ENCODE data around the gene NHEJ1. TPM values are rescaled to one million over a fixed set of nuclear protein-coding genes. Genes with fewer than 3 reads are reported as not detected.

The NHEJ1 gene
- total and polyA plus RNA-seq, 2 of the 13 experiments (the other 11 are each of a cell fraction or from before 2014, with no cell fraction given), result 30.0 to 30.7 TPM

GRCh38 chr2:219160186-219161017 is at the start of gene NHEJ1 (continued):
- TF ChIP-seq XRCC5 (optimal IDR thresholded peaks at IDR 0.05; ENCODE audit: low read length), result peak; percentile 65
- TF ChIP-seq MTERF4 (CRISPR knock-in tag; IDR thresholded peaks at IDR 0.05), result peak; percentile 95
- TF ChIP-seq ZNF781 (CRISPR knock-in tag; IDR thresholded peaks at IDR 0.05; ENCODE audit: borderline replicate concordance, not compliant biosample characterization), result peak; percentile 82
- peak; percentile 94 for TF ChIP-seq MYC (CRISPR knock-in tag; IDR thresholded peaks at IDR 0.05; ENCODE audit: borderline replicate concordance)
- TF ChIP-seq PRDM10 (CRISPR knock-in tag; IDR thresholded peaks at IDR 0.05; ENCODE audit: low read depth), result 0 out of 2 replicates have a peak, but pooled peaks have one; percentile 35
- TF ChIP-seq ZNF576 (CRISPR knock-in tag; IDR thresholded peaks at IDR 0.05), result no peak
- TF ChIP-seq ZFAT (CRISPR knock-in tag; conservative IDR thresholded peaks at IDR 0.05), result 0 out of 2 replicates have a peak, but pooled peaks have one; percentile 52
- TF ChIP-seq GTF3A (CRISPR knock-in tag; conservative IDR thresholded peaks at IDR 0.05), result no peak; the same call in 1 of the 2 replicates
- no peak for TF ChIP-seq JUN (CRISPR knock-in tag; IDR thresholded peaks at IDR 0.05)
- 0 out of 2 replicates have a peak, but pooled peaks have one; percentile 52 for TF ChIP-seq ZNF572 (CRISPR knock-in tag; IDR thresholded peaks at IDR 0.05)
- TF ChIP-seq TIGD3 (CRISPR knock-in tag; IDR thresholded peaks at IDR 0.05; ENCODE audit: borderline replicate concordance), result 0 out of 2 replicates have a peak, but pooled peaks have one; percentile 70
- TF ChIP-seq HES4 (CRISPR knock-in tag; IDR thresholded peaks at IDR 0.05; ENCODE audit: borderline replicate concordance), result peak; percentile 93
- TF ChIP-seq NFIB (CRISPR knock-in tag; IDR thresholded peaks at IDR 0.05; ENCODE audit: borderline replicate concordance), result no peak
- TF ChIP-seq ZNF30 (CRISPR knock-in tag; IDR thresholded peaks at IDR 0.05), result 0 out of 2 replicates have a peak, but pooled peaks have one; percentile 43
- 0 out of 2 replicates have a peak, but pooled peaks have one; percentile 50 for TF ChIP-seq PAXIP1 (CRISPR knock-in tag; conservative IDR thresholded peaks at IDR 0.05)
- TF ChIP-seq ZFP82 (CRISPR knock-in tag; IDR thresholded peaks at IDR 0.05; ENCODE audit: borderline replicate concordance), result peak; percentile 3; the same call in 1 of the 2 replicates
- no peak for TF ChIP-seq ZNF382 (CRISPR knock-in tag; IDR thresholded peaks at IDR 0.05; ENCODE audit: borderline replicate concordance)
- TF ChIP-seq IRF2 (CRISPR knock-in tag; IDR thresholded peaks at IDR 0.05), result peak; percentile 85

All from HepG2 (cell line).